HepG2 (cell line): ENCODE measurements around the gene CGNL1.

Experiments
- MIER2 ChIP-seq: IDR thresholded peaks from 2 replicates; pipeline ENCODE4 v1.6.1; 2016; ENCODE audit warnings: missing biosample characterization, missing genetic modification reagents
- TF ChIP-seq, protein P1 (sequence below): sonication (generic); formaldehyde crosslinking; IDR thresholded peaks from 2 replicates; pipeline ENCODE4 v1.8.0; 2022; ENCODE audit warnings: mild to moderate bottlenecking, missing genetic modification reagents, moderate library complexity
- TF ChIP-seq, protein P2 (sequence below): IDR thresholded peaks from 2 replicates; pipeline ENCODE4 v1.6.1; 2012; ENCODE audit warnings: low read length, improper control_type of control experiment

DNA sequence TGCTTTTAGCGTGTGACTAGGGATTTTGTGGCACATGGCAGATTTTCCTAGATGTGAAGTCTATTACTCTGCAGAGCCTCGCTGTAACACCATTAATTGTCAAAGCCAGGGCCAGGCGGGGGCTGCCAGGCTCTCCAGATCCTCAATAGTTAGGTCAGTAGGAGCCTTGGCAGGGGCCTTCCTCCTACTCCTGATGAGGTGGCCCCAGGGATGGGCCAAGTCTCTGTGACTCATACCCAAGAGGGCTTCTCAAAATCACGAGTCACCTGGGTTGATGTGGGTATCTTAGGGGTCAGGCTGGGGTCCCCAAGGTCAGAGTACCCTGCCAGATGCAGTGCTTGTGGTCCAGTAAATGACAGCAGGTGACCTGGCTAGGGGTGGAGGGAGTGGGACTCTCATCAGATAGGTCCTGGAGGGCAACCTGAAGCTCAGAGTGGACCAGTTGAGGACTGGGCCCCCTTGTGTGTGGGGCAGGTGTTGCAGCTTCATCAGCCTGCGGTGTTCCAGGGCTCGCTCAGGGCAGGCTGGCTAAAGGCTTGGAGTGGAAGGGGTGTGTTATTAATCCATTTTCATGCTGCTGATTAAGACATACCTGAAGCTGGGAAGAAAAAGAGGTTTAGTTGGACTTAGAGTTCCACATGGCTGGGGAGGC, 126.9 kb downstream of the CGNL1 start:
- TF ChIP-seq, protein P1, sequence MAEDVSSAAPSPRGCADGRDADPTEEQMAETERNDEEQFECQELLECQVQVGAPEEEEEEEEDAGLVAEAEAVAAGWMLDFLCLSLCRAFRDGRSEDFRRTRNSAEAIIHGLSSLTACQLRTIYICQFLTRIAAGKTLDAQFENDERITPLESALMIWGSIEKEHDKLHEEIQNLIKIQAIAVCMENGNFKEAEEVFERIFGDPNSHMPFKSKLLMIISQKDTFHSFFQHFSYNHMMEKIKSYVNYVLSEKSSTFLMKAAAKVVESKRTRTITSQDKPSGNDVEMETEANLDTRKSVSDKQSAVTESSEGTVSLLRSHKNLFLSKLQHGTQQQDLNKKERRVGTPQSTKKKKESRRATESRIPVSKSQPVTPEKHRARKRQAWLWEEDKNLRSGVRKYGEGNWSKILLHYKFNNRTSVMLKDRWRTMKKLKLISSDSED (CRISPR knock-in tag) = no peak
- no peak for TF ChIP-seq MIER2 (CRISPR knock-in tag)
- TF ChIP-seq, protein P2, sequence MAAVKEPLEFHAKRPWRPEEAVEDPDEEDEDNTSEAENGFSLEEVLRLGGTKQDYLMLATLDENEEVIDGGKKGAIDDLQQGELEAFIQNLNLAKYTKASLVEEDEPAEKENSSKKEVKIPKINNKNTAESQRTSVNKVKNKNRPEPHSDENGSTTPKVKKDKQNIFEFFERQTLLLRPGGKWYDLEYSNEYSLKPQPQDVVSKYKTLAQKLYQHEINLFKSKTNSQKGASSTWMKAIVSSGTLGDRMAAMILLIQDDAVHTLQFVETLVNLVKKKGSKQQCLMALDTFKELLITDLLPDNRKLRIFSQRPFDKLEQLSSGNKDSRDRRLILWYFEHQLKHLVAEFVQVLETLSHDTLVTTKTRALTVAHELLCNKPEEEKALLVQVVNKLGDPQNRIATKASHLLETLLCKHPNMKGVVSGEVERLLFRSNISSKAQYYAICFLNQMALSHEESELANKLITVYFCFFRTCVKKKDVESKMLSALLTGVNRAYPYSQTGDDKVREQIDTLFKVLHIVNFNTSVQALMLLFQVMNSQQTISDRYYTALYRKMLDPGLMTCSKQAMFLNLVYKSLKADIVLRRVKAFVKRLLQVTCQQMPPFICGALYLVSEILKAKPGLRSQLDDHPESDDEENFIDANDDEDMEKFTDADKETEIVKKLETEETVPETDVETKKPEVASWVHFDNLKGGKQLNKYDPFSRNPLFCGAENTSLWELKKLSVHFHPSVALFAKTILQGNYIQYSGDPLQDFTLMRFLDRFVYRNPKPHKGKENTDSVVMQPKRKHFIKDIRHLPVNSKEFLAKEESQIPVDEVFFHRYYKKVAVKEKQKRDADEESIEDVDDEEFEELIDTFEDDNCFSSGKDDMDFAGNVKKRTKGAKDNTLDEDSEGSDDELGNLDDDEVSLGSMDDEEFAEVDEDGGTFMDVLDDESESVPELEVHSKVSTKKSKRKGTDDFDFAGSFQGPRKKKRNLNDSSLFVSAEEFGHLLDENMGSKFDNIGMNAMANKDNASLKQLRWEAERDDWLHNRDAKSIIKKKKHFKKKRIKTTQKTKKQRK = no peak
